ENCODE data around the gene FXYD2. TPM values are rescaled to one million over a fixed set of nuclear protein-coding genes. Genes with fewer than 3 reads are reported as not detected.

Gene FXYD2
- total RNA-seq, 3 donors from 2014 or later (not counting 1 experiment from before 2014, with no cell fraction given) = 0.75 to 0.78 TPM; not detected in 1

GRCh38 chr11:117870103-117870952 is 45.8 kb upstream of the FXYD2 start:
- no peak overlapping the region for H3K4me3 ChIP-seq (ENCODE audit: low read length)
- Mint-ChIP-seq H3K4me3 (no peak overlapping the region), H3K27me3 (ENCODE audit: low read depth in 2 of 2) (peaks cover 30 to 55% of the 10 kb centered on the region in 2 donors), H3K9me3 (no peaks in the 10 kb centered on the region), H3K36me3 (no peaks in the 10 kb centered on the region), H3K27ac (no peak overlapping the region), H3K4me1 (peaks cover 6 to 20% of the 10 kb centered on the region in 2 donors)
- intact Hi-C loops (cut with micrococcal nuclease) = no loop called here
- 74% methylated on average over 9 of the region's 9 CpGs for WGBS (ENCODE audit: insufficient coverage)
- TF ChIP-seq CTCF (IDR thresholded peaks at IDR 0.05) = no peak
- peaks cover 16% of the 10 kb centered on the region for H3K27me3 ChIP-seq (ENCODE audit: control insufficient read depth, insufficient read depth, low read length)
- H3K4me1 ChIP-seq (ENCODE audit: control insufficient read depth, insufficient read depth, low read length) = peaks cover 23% of the 10 kb centered on the region
- H3K36me3 ChIP-seq (ENCODE audit: control insufficient read depth, insufficient read depth, low read length) = no peaks in the 10 kb centered on the region
- DNase-seq (no peak), ATAC-seq (no peak)
- H3K27ac ChIP-seq (ENCODE audit: low read length) = no peak overlapping the region
- H3K9me3 ChIP-seq (ENCODE audit: control insufficient read depth, insufficient read depth, low read length) = no peaks in the 10 kb centered on the region

GRCh38 chr11:117869604-117870003 is 45.1 kb upstream of the FXYD2 start:
- H3K4me3 Mint-ChIP-seq = no peak overlapping the region
- intact Hi-C loops (cut with micrococcal nuclease) = no loop called here

GRCh38 chr11:117868815-117869561 is 44.4 kb upstream of the FXYD2 start:
- TF ChIP-seq CTCF (IDR thresholded peaks at IDR 0.05) = no peak
- H3K27ac ChIP-seq (ENCODE audit: low read length) = no peak overlapping the region
- H3K4me3 ChIP-seq (ENCODE audit: low read length) = no peak overlapping the region
- ATAC-seq (no peak), DNase-seq (no peak)
- H3K27ac Mint-ChIP-seq = no peak overlapping the region
- peaks cover 0 to 10% of the 10 kb centered on the region in 2 donors for H3K4me1 Mint-ChIP-seq
- no peaks in the 10 kb centered on the region for H3K9me3 Mint-ChIP-seq
- peaks cover 13% of the 10 kb centered on the region for H3K4me1 ChIP-seq (ENCODE audit: control insufficient read depth, insufficient read depth, low read length)
- 92% methylated on average over 17 of the region's 17 CpGs for WGBS (ENCODE audit: insufficient coverage)
- H3K27me3 Mint-ChIP-seq (ENCODE audit: low read depth in 2 of 2) = peaks cover 20 to 43% of the 10 kb centered on the region in 2 donors
- peaks cover 6% of the 10 kb centered on the region for H3K27me3 ChIP-seq (ENCODE audit: control insufficient read depth, insufficient read depth, low read length)
- no peaks in the 10 kb centered on the region for H3K36me3 ChIP-seq (ENCODE audit: control insufficient read depth, insufficient read depth, low read length)
- no peak overlapping the region for H3K4me3 Mint-ChIP-seq
- H3K36me3 Mint-ChIP-seq = no peaks in the 10 kb centered on the region
- H3K9me3 ChIP-seq (ENCODE audit: control insufficient read depth, insufficient read depth, low read length) = no peaks in the 10 kb centered on the region
- intact Hi-C loops (cut with micrococcal nuclease) = no loop called here

More at GRCh38 chr11:117869604-117870003, 45.1 kb upstream of the FXYD2 start:
- H3K4me3 ChIP-seq (ENCODE audit: low read length) = no peak overlapping the region
- peaks cover 19% of the 10 kb centered on the region for H3K4me1 ChIP-seq (ENCODE audit: control insufficient read depth, insufficient read depth, low read length)
- peaks cover 25 to 48% of the 10 kb centered on the region in 2 donors for H3K27me3 Mint-ChIP-seq (ENCODE audit: low read depth in 2 of 2)
- peaks cover 8% of the 10 kb centered on the region for H3K27me3 ChIP-seq (ENCODE audit: control insufficient read depth, insufficient read depth, low read length)
- no peak overlapping the region for H3K27ac Mint-ChIP-seq
- no peak for DNase-seq
- no peak for TF ChIP-seq CTCF (IDR thresholded peaks at IDR 0.05)
- no peak overlapping the region for H3K27ac ChIP-seq (ENCODE audit: low read length)
- WGBS (ENCODE audit: insufficient coverage) = 72% methylated on average over 4 of the region's 4 CpGs
- no peaks in the 10 kb centered on the region for H3K36me3 ChIP-seq (ENCODE audit: control insufficient read depth, insufficient read depth, low read length)
- H3K9me3 Mint-ChIP-seq = no peaks in the 10 kb centered on the region
- no peaks in the 10 kb centered on the region for H3K9me3 ChIP-seq (ENCODE audit: control insufficient read depth, insufficient read depth, low read length)
- peaks cover 0 to 14% of the 10 kb centered on the region in 2 donors for H3K4me1 Mint-ChIP-seq
- ATAC-seq = no peak
- no peaks in the 10 kb centered on the region for H3K36me3 Mint-ChIP-seq

Measured in natural killer cell (primary cell).